Loucy (cell line): ENCODE data around the gene SHROOM3.

Experiments
- EZH2phosphoT487 ChIP-seq: fragments of 200-600 bp; IDR thresholded peaks from 2 replicates; pipeline ENCODE4 v1.6.1; 2018; ENCODE audit warnings: antibody characterized with exemption, mild to moderate bottlenecking, moderate library complexity, borderline replicate concordance
- TF ChIP-seq, protein P1 (sequence below): fragments of 200-600 bp; sonication (generic); conservative IDR thresholded peaks from 2 replicates; pipeline ENCODE4 v1.5.1; 2014; ENCODE audit warnings: mild to moderate bottlenecking, antibody characterized with exemption, low read length

DNA sequence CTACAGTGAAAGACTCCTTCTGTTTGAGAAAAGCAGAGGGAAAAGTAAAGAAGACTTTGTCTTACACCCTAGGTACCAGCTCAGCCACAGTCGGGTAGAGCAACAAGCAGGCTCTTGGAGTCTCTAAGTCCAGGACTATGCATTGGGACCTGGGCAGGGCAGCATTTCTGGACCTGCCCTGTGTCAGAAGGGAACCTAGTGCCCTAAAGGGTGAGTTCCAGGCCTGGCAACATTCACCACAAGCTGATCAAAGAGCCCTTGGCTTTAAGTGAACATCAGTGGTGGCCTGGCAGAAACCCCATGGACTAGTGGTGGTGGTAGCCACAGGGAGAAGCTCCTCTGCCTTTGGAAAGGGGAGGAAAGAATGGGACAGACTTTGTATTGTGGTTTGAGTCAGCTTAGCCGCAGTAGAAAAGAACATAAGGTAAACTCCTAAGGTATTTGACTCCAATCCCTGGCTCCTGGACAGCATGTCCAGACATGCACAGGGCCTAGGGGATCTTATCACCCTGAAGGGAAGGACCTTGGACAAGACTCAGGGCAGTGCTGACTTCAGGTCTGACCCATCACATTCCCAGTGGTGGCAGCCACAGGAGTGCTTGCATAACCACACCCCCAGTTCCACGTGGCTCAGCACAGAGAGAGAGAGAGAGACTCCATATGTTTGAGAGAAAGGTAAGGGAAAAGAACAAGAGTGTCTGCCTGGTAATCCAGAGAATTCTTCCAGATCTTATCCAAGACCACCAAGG is 46.7 kb upstream of the SHROOM3 start:
- TF ChIP-seq, protein P1, sequence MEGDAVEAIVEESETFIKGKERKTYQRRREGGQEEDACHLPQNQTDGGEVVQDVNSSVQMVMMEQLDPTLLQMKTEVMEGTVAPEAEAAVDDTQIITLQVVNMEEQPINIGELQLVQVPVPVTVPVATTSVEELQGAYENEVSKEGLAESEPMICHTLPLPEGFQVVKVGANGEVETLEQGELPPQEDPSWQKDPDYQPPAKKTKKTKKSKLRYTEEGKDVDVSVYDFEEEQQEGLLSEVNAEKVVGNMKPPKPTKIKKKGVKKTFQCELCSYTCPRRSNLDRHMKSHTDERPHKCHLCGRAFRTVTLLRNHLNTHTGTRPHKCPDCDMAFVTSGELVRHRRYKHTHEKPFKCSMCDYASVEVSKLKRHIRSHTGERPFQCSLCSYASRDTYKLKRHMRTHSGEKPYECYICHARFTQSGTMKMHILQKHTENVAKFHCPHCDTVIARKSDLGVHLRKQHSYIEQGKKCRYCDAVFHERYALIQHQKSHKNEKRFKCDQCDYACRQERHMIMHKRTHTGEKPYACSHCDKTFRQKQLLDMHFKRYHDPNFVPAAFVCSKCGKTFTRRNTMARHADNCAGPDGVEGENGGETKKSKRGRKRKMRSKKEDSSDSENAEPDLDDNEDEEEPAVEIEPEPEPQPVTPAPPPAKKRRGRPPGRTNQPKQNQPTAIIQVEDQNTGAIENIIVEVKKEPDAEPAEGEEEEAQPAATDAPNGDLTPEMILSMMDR: no peak
- TF ChIP-seq EZH2phosphoT487: no peak
